Stimulated activated CD8-positive, alpha-beta memory T cell treated with anti-CD3 and anti-CD28 coated beads, Interleukin-7, amount 100 ng/mL, for 24 hours (primary cell): ENCODE data around the gene OPCML.

Experiments
- DNase-seq: peaks from one replicate; pipeline ENCODE4 v3.0.0-alpha.2; 2020; ENCODE audit warnings: low read depth

OPCML gene

GRCh38 chr11:132559331-132560036, 972.8 kb downstream of the OPCML start:
- no peak for DNase-seq

GRCh38 chr11:132556316-132556715, 976.0 kb downstream of the OPCML start:
- DNase-seq = no peak

- no peak for DNase-seq
Observed at GRCh38 chr11:132555617-132556016, 976.7 kb downstream of the OPCML start.

- no peak for DNase-seq
Observed at GRCh38 chr11:132551016-132551415, 981.3 kb downstream of the OPCML start.

GRCh38 chr11:132549561-132549960, 982.7 kb downstream of the OPCML start:
- DNase-seq = no peak

GRCh38 chr11:132549001-132549400, 983.3 kb downstream of the OPCML start:
- no peak for DNase-seq

GRCh38 chr11:132544007-132544406, 988.3 kb downstream of the OPCML start:
- no peak for DNase-seq

GRCh38 chr11:132541794-132542193, 990.5 kb downstream of the OPCML start:
- DNase-seq = no peak

- DNase-seq = no peak
Observed at GRCh38 chr11:132540581-132540980, 991.7 kb downstream of the OPCML start.

- no peak for DNase-seq
Observed at GRCh38 chr11:132539590-132540368, 992.5 kb downstream of the OPCML start.

GRCh38 chr11:132538642-132539041, 993.7 kb downstream of the OPCML start:
- no peak for DNase-seq

- no peak for DNase-seq
Observed at GRCh38 chr11:132535830-132536229, 996.5 kb downstream of the OPCML start.

- DNase-seq = no peak
Observed at GRCh38 chr11:132531921-132532320, 1000.4 kb downstream of the OPCML start.

GRCh38 chr11:132528181-132528580, 1004.1 kb downstream of the OPCML start:
- DNase-seq = no peak

GRCh38 chr11:132523929-132524328, 1008.4 kb downstream of the OPCML start:
- no peak for DNase-seq

- DNase-seq = no peak
Observed at GRCh38 chr11:132520199-132520598, 1012.1 kb downstream of the OPCML start.

GRCh38 chr11:132519241-132519815, 1013.0 kb downstream of the OPCML start:
- DNase-seq = no peak

GRCh38 chr11:132504501-132505041, 1027.7 kb downstream of the OPCML start:
- DNase-seq = no peak

GRCh38 chr11:132501356-132501755, 1030.9 kb downstream of the OPCML start:
- DNase-seq = no peak

- no peak for DNase-seq
Observed at GRCh38 chr11:132499661-132500060, 1032.6 kb downstream of the OPCML start.

- DNase-seq = no peak
Observed at GRCh38 chr11:132496341-132496740, 1036.0 kb downstream of the OPCML start.

GRCh38 chr11:132493801-132494200, 1038.5 kb downstream of the OPCML start:
- DNase-seq = no peak

GRCh38 chr11:132490978-132491377, 1041.3 kb downstream of the OPCML start:
- DNase-seq = no peak
